AG04450 (cell line): ENCODE results near the gene QPRT. TPM values are rescaled to one million over a fixed set of nuclear protein-coding genes. Genes with fewer than 3 reads are reported as not detected.

Experiments used
- CTCF ChIA-PET: fragments of 300-600, 350-600 bp; formaldehyde crosslinking; extraction: SDS; loops from one replicate; lab custom pipeline; 2022; ENCODE audit warnings: antibody characterized with exemption, inconsistent platforms; lab: Charles Lee
- POLR2A ChIA-PET: fragments of 350-600 bp; formaldehyde crosslinking; extraction: SDS; loops from one replicate; lab custom pipeline; 2021; ENCODE audit warnings: antibody characterized with exemption, inconsistent platforms; lab: Yijun Ruan, JAX
- DNase-seq: peaks from one replicate; pipeline ENCODE4 v3.0.0-alpha.2; 2011; ENCODE audit warnings: low read depth, low spot score
- H3K27ac ChIP-seq: one replicate; pipeline ENCODE4 v1.5.1; 2012; ENCODE audit warnings: low read depth, low read length, control low read depth
- H3K27me3 ChIP-seq: one replicate; pipeline ENCODE4 v1.6.0; 2012; ENCODE audit warnings: low read length; ENCODE audit not compliant: control insufficient read depth, insufficient read depth
- H3K4me3 ChIP-seq: 2 replicates; pipeline ENCODE4 v1.5.1; 2011; ENCODE audit warnings: mild to moderate bottlenecking, low read depth, low read length, control low read depth
- H3K9me3 ChIP-seq: 2 replicates; pipeline ENCODE4 v1.5.1; 2012; ENCODE audit warnings: low read length; ENCODE audit not compliant: control insufficient read depth, insufficient read depth
- CTCF ChIP-seq: IDR thresholded peaks from 2 replicates; pipeline ENCODE4 v1.5.1; 2011; ENCODE audit warnings: low read depth, low read length, control low read depth, inconsistent platforms
- polyA plus RNA-seq: library from polyadenylated mRNA; depleted of rRNA; stranded (reverse); fragments of >200 nt; gene quantifications from 2 replicates; pipeline ENCODE4 v1.2.3, GENCODE V29; 2011

QPRT gene
- polyA plus RNA-seq, 1 experiment: 16.0 TPM

- ChIA-PET POLR2A (no interaction called here), CTCF (no interaction called here)
- Histone ChIP-seq H3K27ac (no peak overlapping the region), H3K9me3 (no peaks in the 10 kb centered on the region), H3K4me3 (no peak overlapping the region), H3K27me3 (peaks cover 5% of the 10 kb centered on the region)
- no peak for TF ChIP-seq CTCF
- DNase-seq: no peak
These were observed 22.1 kb upstream of the QPRT start for GRCh38 chr16:29656688-29657523.

GRCh38 chr16:29658705-29659104 is 20.3 kb upstream of the QPRT start:
- peaks cover 2% of the 10 kb centered on the region for H3K27me3 ChIP-seq
- DNase-seq: no peak
- H3K27ac ChIP-seq: no peak overlapping the region
- POLR2A ChIA-PET: no interaction called here
- no peaks in the 10 kb centered on the region for H3K9me3 ChIP-seq
- no peak overlapping the region for H3K4me3 ChIP-seq
- CTCF ChIA-PET: no interaction called here
- no peak for TF ChIP-seq CTCF

GRCh38 chr16:29662000-29662728 is 16.8 kb upstream of the QPRT start:
- H3K9me3 ChIP-seq: no peaks in the 10 kb centered on the region
- H3K27ac ChIP-seq: no peak overlapping the region
- no peak overlapping the region for H3K4me3 ChIP-seq
- CTCF ChIA-PET: no interaction called here
- no peak for DNase-seq
- POLR2A ChIA-PET: no interaction called here
- peaks cover 12% of the 10 kb centered on the region for H3K27me3 ChIP-seq
- TF ChIP-seq CTCF: no peak

- Histone ChIP-seq H3K27me3 (peaks cover 12% of the 10 kb centered on the region), H3K27ac (no peak overlapping the region), H3K4me3 (no peak overlapping the region), H3K9me3 (no peaks in the 10 kb centered on the region)
- CTCF ChIA-PET: no interaction called here
- no peak for DNase-seq
- POLR2A ChIA-PET: no interaction called here
- TF ChIP-seq CTCF: no peak
These were observed 16.3 kb upstream of the QPRT start for GRCh38 chr16:29662729-29663015.

- Histone ChIP-seq H3K4me3 (no peak within 1 kb of the TSS), H3K27ac (no peak within 1 kb of the TSS), H3K9me3 (no peaks in the 10 kb centered on the region), H3K27me3 (peaks cover 15% of the 10 kb centered on the region)
- ChIA-PET POLR2A (no interaction called here), CTCF (interaction anchor here (0.9 kb wide), 1 partner anchor 38 kb away, joined by 3 read pairs; no protein-coding TSS in a partner anchor)
- TF ChIP-seq CTCF: no peak
- no peak for DNase-seq
These were observed 15.8 kb upstream of the QPRT start, which contains the start of gene SPN for GRCh38 chr16:29663016-29663806. TSS of gene SPN (plus strand) at chr16:29663247. CDS start at chr16:29663729, 482 bp downstream.
